Liver (tissue), 9 donors: ENCODE data around the gene PHC2. TPM values are rescaled to one million over a fixed set of nuclear protein-coding genes. Genes with fewer than 3 reads are reported as not detected.

Experiments
- DNase-seq: peaks from one replicate; pipeline ENCODE4 v3.0.0-alpha.2; 2017; ENCODE audit warnings: low spot score
- H3K27ac ChIP-seq, 2 donors: one replicate each; pipeline ENCODE4 v1.7.0; 2013; ENCODE audit warnings: inconsistent platforms in 2 of 2, low read length in 2 of 2, control low read depth in 1 of 2, low read depth in 1 of 2, mild to moderate bottlenecking in 1 of 2
- H3K27me3 ChIP-seq, 4 donors: one replicate each; pipeline versions ENCODE4 v1.6.1 to v1.7.0; 2013; ENCODE audit warnings: low read length in 3 of 4, inconsistent platforms in 1 of 4, mild to moderate bottlenecking in 1 of 4, moderate library complexity in 1 of 4; ENCODE audit not compliant: control insufficient read depth in 4 of 4, insufficient read depth in 4 of 4
- H3K36me3 ChIP-seq, 4 donors: one replicate each; pipeline versions ENCODE4 v1.6.1 to v1.7.0; 2013; ENCODE audit warnings: low read length in 3 of 4, mild to moderate bottlenecking in 3 of 4, low read depth in 1 of 4, moderate library complexity in 1 of 4; ENCODE audit not compliant: control insufficient read depth in 4 of 4, insufficient read depth in 3 of 4
- H3K4me1 ChIP-seq, 4 donors: one replicate each; pipeline versions ENCODE4 v1.6.1 to v1.7.0; 2013; ENCODE audit warnings: low read length in 3 of 4, mild to moderate bottlenecking in 3 of 4, moderate library complexity in 1 of 4; ENCODE audit not compliant: control insufficient read depth in 4 of 4, insufficient read depth in 4 of 4
- H3K4me3 ChIP-seq, 3 donors: one replicate each; pipeline versions ENCODE4 v1.6.1 to v1.7.0; 2013; ENCODE audit warnings: low read length in 3 of 3, control low read depth in 1 of 3, low read depth in 1 of 3, mild to moderate bottlenecking in 1 of 3
- H3K9ac ChIP-seq, 2 donors: one replicate each; pipeline ENCODE4 v1.7.0; 2013; ENCODE audit warnings: low read length in 2 of 2, mild to moderate bottlenecking in 2 of 2, moderate library complexity in 2 of 2, control low read depth in 1 of 2, low read depth in 1 of 2
- H3K9me3 ChIP-seq, 4 donors: one replicate each; pipeline versions ENCODE4 v1.6.1 to v1.7.0; 2013; ENCODE audit warnings: low read length in 3 of 4; ENCODE audit not compliant: control insufficient read depth in 4 of 4
- ATF3 ChIP-seq: IDR thresholded peaks from 2 replicates; pipeline ENCODE4 v1.6.1; 2016; ENCODE audit warnings: antibody characterized with exemption
- CTCF ChIP-seq: fragments of 150-350 bp; IDR thresholded peaks from 2 replicates; pipeline ENCODE4 v1.5.1; 2017; ENCODE audit warnings: improper control_type of control experiment, low read depth, low read length; ENCODE audit not compliant: missing input control
- EGR1 ChIP-seq, 2 donors: IDR thresholded peaks; 2 replicates each; pipeline ENCODE4 v1.6.1; 2016 to 2018; ENCODE audit warnings: antibody characterized with exemption in 2 of 2, low read depth in 2 of 2
- FOXA1 ChIP-seq: IDR thresholded peaks from 2 replicates; pipeline ENCODE4 v1.6.1; 2016; ENCODE audit warnings: antibody characterized with exemption
- FOXA2 ChIP-seq: IDR thresholded peaks from 2 replicates; pipeline ENCODE4 v1.6.1; 2016; ENCODE audit warnings: antibody characterized with exemption
- GABPA ChIP-seq, 2 donors: IDR thresholded peaks in 1 of 2; conservative IDR thresholded peaks in 1 of 2; 2 replicates each; pipeline ENCODE4 v1.6.1; 2016; ENCODE audit warnings: antibody characterized with exemption in 2 of 2, mild to moderate bottlenecking in 1 of 2, moderate library complexity in 1 of 2
- HNF4A ChIP-seq, 2 donors: conservative IDR thresholded peaks; 2 replicates each; pipeline ENCODE4 v1.6.1; 2016; ENCODE audit warnings: antibody characterized with exemption in 2 of 2, mild to moderate bottlenecking in 2 of 2
- HNF4G ChIP-seq: IDR thresholded peaks from 2 replicates; pipeline ENCODE4 v1.6.1; 2016; ENCODE audit warnings: antibody characterized with exemption
- JUND ChIP-seq, 2 donors: IDR thresholded peaks; 2 replicates each; pipeline ENCODE4 v1.6.1; 2016; ENCODE audit warnings: antibody characterized with exemption in 2 of 2
- MAX ChIP-seq: IDR thresholded peaks from 2 replicates; pipeline ENCODE4 v1.6.1; 2016; ENCODE audit warnings: antibody characterized with exemption
- NR2F2 ChIP-seq: IDR thresholded peaks from 2 replicates; pipeline ENCODE4 v1.6.1; 2016; ENCODE audit warnings: antibody characterized with exemption
- RAD21 ChIP-seq, 2 donors: IDR thresholded peaks; 2 replicates each; pipeline ENCODE4 v1.6.1; 2016; ENCODE audit warnings: antibody characterized with exemption in 2 of 2, mild to moderate bottlenecking in 2 of 2
- REST ChIP-seq: IDR thresholded peaks from 2 replicates; pipeline ENCODE4 v1.6.1; 2016; ENCODE audit warnings: antibody characterized with exemption, mild to moderate bottlenecking
- RXRA ChIP-seq, 2 donors: IDR thresholded peaks; 2 replicates each; pipeline ENCODE4 v1.6.1; 2017 to 2018; ENCODE audit warnings: antibody characterized with exemption in 2 of 2, mild to moderate bottlenecking in 1 of 2
- SP1 ChIP-seq: IDR thresholded peaks from 2 replicates; pipeline ENCODE4 v1.6.1; 2018; ENCODE audit warnings: antibody characterized with exemption, mild to moderate bottlenecking
- TAF1 ChIP-seq: conservative IDR thresholded peaks from 2 replicates; pipeline ENCODE4 v1.6.1; 2016; ENCODE audit warnings: antibody characterized with exemption, mild to moderate bottlenecking
- YY1 ChIP-seq: IDR thresholded peaks from 2 replicates; pipeline ENCODE4 v1.6.1; 2016; ENCODE audit warnings: antibody characterized with exemption, mild to moderate bottlenecking
- ZBTB33 ChIP-seq: IDR thresholded peaks from 2 replicates; pipeline ENCODE4 v1.6.1; 2016; ENCODE audit warnings: antibody characterized with exemption
- WGBS: extraction: QIAGEN DNeasy Blood & Tissue Kit; methylation state at CpG from one replicate; pipeline ENCODE4 v1.1.7; 2013; 5-methylcytosine and 5-hydroxymethylcytosine counted together
- polyA plus RNA-seq, 2 donors: library from polyadenylated mRNA; stranded (reverse) in 1 of 2; unstranded in 1 of 2; fragments of 200-250 nt in 1 of 2; fragments of >200 nt in 1 of 2; fragmentation: Nextera tagmentation in 1 of 2; extraction: Ambion mirVana in 1 of 2; gene quantifications; one replicate each; pipeline versions ENCODE4 v1.2.1 to v1.2.3, GENCODE V29; 2013 to 2015
- total RNA-seq, 2 donors: library from RNA; depleted of rRNA; stranded (reverse); fragments of >200 nt; gene quantifications; one replicate each; pipeline ENCODE4 v1.2.3, GENCODE V29; 2014
- donor health status: healthy.
- donor health status: healthy.
- donor health status: healthy.
- donor health status: healthy.
- donor health status: healthy.

The PHC2 gene
- total and polyA plus RNA-seq, 4 donors = 19.1 to 67.8 (median 44.7) TPM

- H3K36me3 ChIP-seq = no peaks in the 10 kb centered on the region
- WGBS = 96% methylated on average over 1 of the region's 1 CpG
- H3K27me3 ChIP-seq = no peaks in the 10 kb centered on the region
- TF ChIP-seq HNF4G (no peak), TAF1 (no peak), YY1 (no peak), JUND (IDR thresholded peaks at IDR 0.05) (no peak), ATF3 (no peak), EGR1 (IDR thresholded peaks at IDR 0.05; ENCODE audit: low read depth in 2 of 2) (no peak), RAD21 (IDR thresholded peaks at IDR 0.05) (no peak), MAX (no peak), CTCF (no peak), FOXA2 (no peak), GABPA (IDR thresholded peaks at IDR 0.05 in 1 of 2, conservative IDR thresholded peaks at IDR 0.05 in 1 of 2) (no peak), RXRA (IDR thresholded peaks at IDR 0.05) (no peak), SP1 (no peak), NR2F2 (no peak), HNF4A (conservative IDR thresholded peaks at IDR 0.05) (no peak), ZBTB33 (no peak), REST (no peak), FOXA1 (no peak)
- H3K4me3 ChIP-seq = no peak overlapping the region
- H3K9ac ChIP-seq = no peak overlapping the region
- no peak for DNase-seq
- no peaks in the 10 kb centered on the region for H3K9me3 ChIP-seq
- H3K27ac ChIP-seq = no peak overlapping the region
- peaks cover 0 to 13% (median 6%) of the 10 kb centered on the region in 4 donors for H3K4me1 ChIP-seq
Observed at GRCh38 chr1:33302325-33302724, 128.6 kb downstream of the PHC2 start.
